Measurements from ENCODE around the gene BNC2. TPM values are rescaled to one million over a fixed set of nuclear protein-coding genes. Genes with fewer than 3 reads are reported as not detected.
A peak's percentile ranks its signal among the peaks of the same experiment; 100 is the strongest.

BNC2 gene
- total RNA-seq, 2 donors from 2014 or later, result 0.99 to 1.8 TPM

DNA sequence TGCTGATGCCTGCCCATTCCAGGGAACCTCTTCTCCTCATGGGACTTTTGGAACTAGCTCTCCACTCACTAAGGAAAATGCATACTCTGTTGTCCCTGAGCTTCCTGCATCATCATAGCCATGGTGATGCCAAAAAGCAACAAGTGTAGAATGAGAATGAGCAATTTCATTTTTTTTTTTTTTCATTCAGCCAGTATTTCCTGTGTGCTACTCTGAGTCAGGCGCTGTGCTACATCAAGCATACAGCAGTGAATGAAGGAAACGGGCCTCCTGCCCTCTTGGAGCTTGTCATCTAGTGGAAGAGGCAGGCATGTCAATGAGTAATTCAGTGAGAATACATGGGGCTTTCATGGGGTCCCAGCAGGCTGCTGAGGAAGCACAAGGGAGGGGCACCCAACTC, 483.1 kb downstream of the BNC2 start:
- no peak for DNase-seq
- no peak for ATAC-seq

DNA sequence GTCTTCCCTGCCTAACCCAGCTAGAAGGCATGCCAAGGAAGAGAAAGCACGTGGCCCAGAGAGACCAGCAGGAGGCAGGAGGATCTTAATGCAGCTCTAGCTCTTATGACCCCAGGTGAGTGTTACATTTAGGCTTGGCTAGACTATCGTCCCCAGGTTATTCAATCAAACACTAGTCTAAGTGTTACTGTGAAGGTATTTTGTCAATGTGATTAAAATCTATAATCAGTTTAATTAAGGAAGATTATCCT, 483.7 kb downstream of the BNC2 start:
- DNase-seq, result no peak
- no peak for TF ChIP-seq POLR2A (IDR thresholded peaks at IDR 0.05)
- TF ChIP-seq, protein P1, sequence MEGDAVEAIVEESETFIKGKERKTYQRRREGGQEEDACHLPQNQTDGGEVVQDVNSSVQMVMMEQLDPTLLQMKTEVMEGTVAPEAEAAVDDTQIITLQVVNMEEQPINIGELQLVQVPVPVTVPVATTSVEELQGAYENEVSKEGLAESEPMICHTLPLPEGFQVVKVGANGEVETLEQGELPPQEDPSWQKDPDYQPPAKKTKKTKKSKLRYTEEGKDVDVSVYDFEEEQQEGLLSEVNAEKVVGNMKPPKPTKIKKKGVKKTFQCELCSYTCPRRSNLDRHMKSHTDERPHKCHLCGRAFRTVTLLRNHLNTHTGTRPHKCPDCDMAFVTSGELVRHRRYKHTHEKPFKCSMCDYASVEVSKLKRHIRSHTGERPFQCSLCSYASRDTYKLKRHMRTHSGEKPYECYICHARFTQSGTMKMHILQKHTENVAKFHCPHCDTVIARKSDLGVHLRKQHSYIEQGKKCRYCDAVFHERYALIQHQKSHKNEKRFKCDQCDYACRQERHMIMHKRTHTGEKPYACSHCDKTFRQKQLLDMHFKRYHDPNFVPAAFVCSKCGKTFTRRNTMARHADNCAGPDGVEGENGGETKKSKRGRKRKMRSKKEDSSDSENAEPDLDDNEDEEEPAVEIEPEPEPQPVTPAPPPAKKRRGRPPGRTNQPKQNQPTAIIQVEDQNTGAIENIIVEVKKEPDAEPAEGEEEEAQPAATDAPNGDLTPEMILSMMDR (IDR thresholded peaks at IDR 0.05), result no peak
- Histone ChIP-seq H3K36me3 (replicated peaks in 1 of 2; ENCODE audit: insufficient read depth in 1 of 2, low read depth in 2 of 2) (no peaks in the 10 kb centered on the region), H3K27ac (no peak overlapping the region), H3K9me3 (no peaks in the 10 kb centered on the region), H3K4me1 (no peaks in the 10 kb centered on the region), H3K27me3 (no peaks in the 10 kb centered on the region), H3K4me3 (no peak overlapping the region)
- 51 to 52% methylated on average over 2 of the region's 2 CpGs for WGBS, 2 donors
- no peak for ATAC-seq
- intact Hi-C loops (cut with DNase I), result no loop called here

More for the DNA sequence above, 483.1 kb downstream of the BNC2 start:
- Histone ChIP-seq H3K9me3 (no peaks in the 10 kb centered on the region), H3K27ac (no peak overlapping the region), H3K36me3 (replicated peaks in 1 of 2; ENCODE audit: insufficient read depth in 1 of 2, low read depth in 2 of 2) (no peaks in the 10 kb centered on the region), H3K4me3 (no peak overlapping the region), H3K4me1 (no peaks in the 10 kb centered on the region), H3K27me3 (no peaks in the 10 kb centered on the region)
- WGBS, 2 donors, result 71 to 75% methylated on average over 2 of the region's 2 CpGs
- TF ChIP-seq, protein P1 (IDR thresholded peaks at IDR 0.05), result no peak
- no peak for TF ChIP-seq POLR2A (IDR thresholded peaks at IDR 0.05)
- intact Hi-C loops (cut with DNase I), result no loop called here

DNA sequence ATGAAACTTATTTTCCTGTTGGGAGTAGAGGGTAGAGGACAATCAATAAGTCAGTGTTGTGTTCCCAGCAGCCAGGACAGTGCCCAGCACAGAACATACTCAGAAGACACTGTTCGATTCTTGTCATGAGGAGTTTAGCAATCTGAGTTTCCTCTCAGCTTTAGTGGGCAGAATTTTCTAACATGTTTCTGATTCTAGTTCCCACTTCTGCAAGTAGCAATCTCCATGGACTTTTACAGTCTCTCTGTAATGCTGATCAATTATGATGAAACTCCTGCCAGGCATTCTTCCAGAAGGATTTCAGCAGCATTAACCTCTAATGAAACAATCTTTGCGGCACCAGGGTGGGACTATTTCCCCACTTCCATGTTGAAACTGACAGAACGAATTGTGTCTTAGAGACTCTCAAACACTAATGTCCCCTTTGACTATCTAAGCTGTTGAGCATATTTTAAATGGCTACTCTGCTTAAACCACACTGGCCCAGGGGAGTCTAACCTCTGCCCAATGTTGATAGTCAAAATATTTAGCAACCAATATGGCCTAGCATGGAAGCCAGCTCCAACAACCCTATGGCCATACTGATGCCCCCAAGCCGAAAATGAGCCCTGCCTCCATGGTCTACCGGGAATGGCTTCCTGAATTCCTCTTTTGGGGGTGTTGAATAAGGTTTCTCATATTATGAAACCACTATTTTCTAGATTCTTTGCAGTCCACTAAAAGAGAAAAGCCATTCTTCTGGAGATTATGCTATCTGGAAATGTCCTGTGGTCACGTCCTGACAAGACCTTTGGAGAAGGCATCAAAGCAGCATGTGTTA, 484.3 kb downstream of the BNC2 start:
- H3K4me3 ChIP-seq, result no peak overlapping the region
- H3K9me3 ChIP-seq, result no peaks in the 10 kb centered on the region
- no peak overlapping the region for H3K27ac ChIP-seq
- TF ChIP-seq POLR2A (IDR thresholded peaks at IDR 0.05), result no peak
- TF ChIP-seq, protein P1 (IDR thresholded peaks at IDR 0.05), result no peak
- no peaks in the 10 kb centered on the region for H3K4me1 ChIP-seq
- no peaks in the 10 kb centered on the region for H3K36me3 ChIP-seq (replicated peaks in 1 of 2; ENCODE audit: insufficient read depth in 1 of 2, low read depth in 2 of 2)
- WGBS, 2 donors, result 60 to 72% methylated on average over 6 of the region's 6 CpGs
- ATAC-seq (peak; percentile 18), DNase-seq (no peak)
- intact Hi-C loops (cut with DNase I), result no loop called here
- no peaks in the 10 kb centered on the region for H3K27me3 ChIP-seq

DNA sequence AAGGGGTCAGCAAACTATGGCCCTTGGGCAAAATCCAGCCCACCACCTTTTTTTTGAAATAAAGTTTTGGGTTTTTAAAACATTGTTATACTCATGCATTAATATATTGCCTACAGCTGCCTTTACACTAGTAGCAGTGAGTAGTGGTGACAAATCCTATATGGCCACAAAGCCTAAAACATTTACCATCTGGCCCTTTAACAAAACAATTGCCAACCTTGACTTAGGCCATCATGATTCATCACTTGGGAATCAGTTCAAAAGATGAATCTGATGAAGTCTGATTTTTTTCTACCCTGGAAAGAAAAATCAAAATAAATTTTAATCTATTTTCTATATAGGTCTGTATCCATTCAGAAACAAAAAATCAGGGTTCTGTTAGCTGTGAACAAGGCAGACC, 484.9 kb downstream of the BNC2 start:
- no peak for ATAC-seq
- Histone ChIP-seq H3K27ac (no peak overlapping the region), H3K36me3 (replicated peaks in 1 of 2; ENCODE audit: insufficient read depth in 1 of 2, low read depth in 2 of 2) (no peaks in the 10 kb centered on the region), H3K4me3 (no peak overlapping the region), H3K4me1 (no peaks in the 10 kb centered on the region), H3K9me3 (no peaks in the 10 kb centered on the region), H3K27me3 (no peaks in the 10 kb centered on the region)
- intact Hi-C loops (cut with DNase I), result no loop called here
- DNase-seq, result no peak
- TF ChIP-seq POLR2A (IDR thresholded peaks at IDR 0.05), result no peak
- TF ChIP-seq, protein P1 (IDR thresholded peaks at IDR 0.05), result no peak

DNA sequence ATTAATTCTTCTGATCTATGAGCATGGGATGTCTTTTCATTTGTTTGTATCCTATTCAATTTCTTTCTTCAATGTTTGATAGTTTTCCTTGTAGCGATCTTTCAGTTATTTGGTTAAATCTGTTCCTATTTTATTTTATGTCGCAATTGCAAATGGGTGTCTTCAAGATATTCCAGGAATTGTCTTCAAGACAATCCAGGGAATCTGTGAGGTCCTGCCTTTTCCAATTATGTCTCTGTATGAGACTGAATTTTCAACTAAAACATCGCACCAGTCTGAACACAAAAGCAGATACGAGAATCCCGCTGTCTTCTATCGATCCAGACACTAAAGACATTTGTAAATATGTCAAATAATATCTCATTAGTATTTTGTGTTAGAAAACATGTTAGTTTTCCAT, 485.5 kb downstream of the BNC2 start:
- no peaks in the 10 kb centered on the region for H3K36me3 ChIP-seq (replicated peaks in 1 of 2; ENCODE audit: insufficient read depth in 1 of 2, low read depth in 2 of 2)
- H3K27me3 ChIP-seq, result no peaks in the 10 kb centered on the region
- H3K4me1 ChIP-seq, result no peaks in the 10 kb centered on the region
- H3K4me3 ChIP-seq, result no peak overlapping the region
- 77 to 87% methylated on average over 6 of the region's 6 CpGs for WGBS, 2 donors
- H3K9me3 ChIP-seq, result no peaks in the 10 kb centered on the region
- intact Hi-C loops (cut with DNase I), result no loop called here
- DNase-seq (no peak), ATAC-seq (no peak)
- H3K27ac ChIP-seq, result no peak overlapping the region
- TF ChIP-seq POLR2A (IDR thresholded peaks at IDR 0.05), result no peak
